HG03103 (cell line): ENCODE results near the gene MVB12B.
"Not testable (repeated sequence)": the region's sequence is repeated elsewhere in the genome, so short reads cannot be mapped to it uniquely, and the experiment has no call there.

Experiments used
- ATAC-seq: cut with Tn5 transposase; IDR thresholded peaks from one replicate; pipeline ENCODE4 v1.9.1; 2021; ENCODE audit warnings: low read depth; ENCODE audit not compliant: unreplicated experiment

Gene MVB12B

DNA sequence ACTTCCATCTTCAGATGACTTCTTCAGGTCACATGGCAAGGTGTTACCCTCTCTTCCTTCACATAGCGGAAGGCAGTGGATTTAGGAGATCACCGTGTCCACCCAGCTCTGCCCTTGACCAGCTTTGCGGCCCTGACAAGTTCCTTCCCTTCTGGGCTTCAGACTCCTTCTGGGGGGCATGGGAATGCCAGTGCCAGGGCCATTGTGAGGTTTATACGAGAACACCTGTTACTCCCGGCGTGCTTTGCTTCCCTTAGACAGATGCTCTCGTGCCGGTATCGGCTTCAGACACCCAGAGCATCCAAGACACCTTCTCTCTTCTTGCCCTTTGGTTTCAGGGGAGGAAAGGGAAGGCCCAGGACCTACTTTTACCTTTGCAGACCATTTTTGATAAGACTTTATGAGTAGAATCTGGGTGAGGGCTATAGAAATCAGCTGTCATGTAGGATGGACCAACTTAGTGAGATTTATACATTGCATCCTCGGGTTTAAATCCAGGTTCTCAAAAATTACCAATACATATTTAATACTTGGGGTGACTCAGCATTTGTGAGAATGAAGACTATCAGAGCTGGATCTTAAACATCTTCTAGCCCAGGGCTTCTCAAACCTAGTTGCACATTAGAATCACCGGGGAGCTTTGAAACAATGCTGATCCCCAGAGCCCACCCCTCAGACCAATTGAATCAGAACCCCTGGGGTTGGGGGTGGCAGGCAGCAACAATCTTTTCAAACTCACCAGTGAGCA is 138.2 kb downstream of the MVB12B start:
- no peak for ATAC-seq

DNA sequence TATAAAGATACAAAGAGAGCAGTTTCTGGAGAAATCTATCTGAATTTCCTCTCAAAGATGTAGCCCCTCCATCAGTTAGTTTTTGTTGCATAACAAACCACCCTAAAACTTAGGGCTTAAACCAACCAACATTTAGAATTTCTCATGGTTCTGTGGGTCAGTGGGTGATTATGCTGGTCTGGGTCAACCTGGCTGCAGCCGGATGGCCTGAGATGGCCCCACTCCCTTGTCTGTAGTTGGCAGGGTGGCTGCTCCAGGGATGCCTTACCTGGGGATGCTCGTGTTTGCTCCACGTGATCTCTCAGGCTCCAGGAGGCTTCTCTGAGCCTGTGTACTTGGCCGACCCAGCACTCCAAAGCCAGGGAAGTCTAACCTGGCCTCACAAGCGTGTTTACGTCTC is 139.3 kb downstream of the MVB12B start:
- ATAC-seq = no peak

DNA sequence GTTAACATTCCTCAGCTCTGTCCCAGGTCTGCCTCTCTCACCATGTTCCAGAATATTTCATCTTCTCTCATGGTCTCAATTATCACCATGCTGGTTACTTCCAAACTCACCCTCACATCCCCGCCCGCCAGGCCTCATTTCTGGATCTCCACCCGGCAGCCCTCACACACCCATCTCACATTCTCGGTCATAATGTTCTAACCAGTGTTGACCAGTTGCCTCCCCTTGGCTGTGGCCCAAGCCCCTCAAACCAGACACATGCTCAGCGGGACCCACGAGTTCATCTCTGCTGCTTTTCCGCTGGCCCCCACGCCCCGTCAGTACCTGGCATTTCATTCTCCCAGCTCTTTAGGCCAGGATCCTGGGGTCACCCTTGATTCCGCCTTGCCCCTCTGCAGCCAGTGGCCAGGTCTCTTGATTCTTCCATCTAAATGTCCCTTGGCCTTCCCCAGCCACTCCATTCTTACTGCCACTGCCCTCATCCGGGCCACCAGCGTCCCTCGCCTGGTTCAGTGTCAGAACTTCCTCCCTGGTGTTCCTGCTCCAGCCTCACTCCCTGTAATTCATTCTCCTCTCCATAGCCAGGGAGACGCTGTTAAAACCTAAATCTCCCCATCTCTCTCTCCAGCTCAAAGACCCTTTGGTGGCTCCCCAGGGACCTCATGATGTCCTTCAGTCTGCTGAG is 141.7 kb downstream of the MVB12B start:
- no peak for ATAC-seq

DNA sequence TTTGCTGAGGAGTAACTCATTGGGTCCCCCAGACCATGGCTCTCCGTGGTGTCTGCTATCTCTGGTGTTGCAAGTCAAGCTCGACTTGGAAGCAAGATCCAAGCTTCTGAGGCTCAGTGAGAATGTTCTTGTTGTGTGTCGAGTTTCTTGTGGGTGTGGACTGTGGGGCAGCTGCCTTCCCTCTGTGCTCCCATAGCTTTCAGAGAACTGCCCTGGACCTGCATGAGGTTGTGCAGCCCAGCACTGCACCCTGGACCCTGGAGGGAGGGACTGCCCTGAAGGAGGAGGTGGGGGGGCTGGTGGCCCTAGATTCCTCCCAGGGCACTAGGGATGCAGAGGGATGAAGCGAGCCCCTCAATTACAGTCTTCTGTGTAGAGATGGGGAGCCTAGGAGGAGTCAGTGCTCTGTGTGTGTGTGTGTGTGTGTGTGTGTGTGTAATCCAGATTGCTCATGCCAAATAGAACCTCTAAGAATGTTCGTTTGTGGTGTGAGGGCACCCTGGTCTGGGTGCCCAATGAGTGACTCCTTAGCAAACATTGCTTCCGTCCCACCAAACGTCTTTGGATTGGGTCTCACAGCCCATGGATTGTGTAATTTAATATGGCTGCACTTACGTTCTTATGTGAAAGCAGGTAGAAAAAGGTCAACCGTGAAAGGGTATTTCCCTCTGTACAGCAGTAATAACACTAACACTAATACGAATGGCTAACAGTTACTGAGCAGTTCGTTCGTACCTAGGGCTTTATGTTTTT is 143.8 kb downstream of the MVB12B start:
- no peak for ATAC-seq

DNA sequence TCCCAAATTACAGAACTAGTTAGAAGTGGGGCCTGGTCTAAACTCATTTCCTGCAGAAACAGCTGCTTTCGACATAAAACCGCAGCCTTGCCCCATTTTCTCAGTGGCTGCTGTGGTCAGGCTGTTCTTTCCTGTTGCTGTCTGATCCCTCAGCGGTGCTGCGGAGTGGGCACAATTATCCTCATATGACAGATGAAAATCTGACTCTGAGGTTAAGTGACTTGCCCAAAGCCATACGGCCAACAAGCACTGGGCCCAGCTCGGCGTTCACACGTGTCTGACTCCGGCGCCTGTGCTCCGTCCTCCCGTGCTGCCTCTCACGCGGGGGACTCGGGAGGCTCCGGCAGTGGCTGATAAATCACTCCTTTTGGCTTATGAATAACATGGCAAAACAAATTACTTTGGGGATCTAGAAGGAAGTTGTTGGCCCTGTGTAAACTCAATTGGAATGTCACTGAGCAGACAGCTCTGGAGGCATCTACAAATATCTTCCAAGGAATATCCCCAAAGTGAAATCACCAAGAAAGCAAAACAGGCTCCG is 144.5 kb downstream of the MVB12B start:
- ATAC-seq = no peak

DNA sequence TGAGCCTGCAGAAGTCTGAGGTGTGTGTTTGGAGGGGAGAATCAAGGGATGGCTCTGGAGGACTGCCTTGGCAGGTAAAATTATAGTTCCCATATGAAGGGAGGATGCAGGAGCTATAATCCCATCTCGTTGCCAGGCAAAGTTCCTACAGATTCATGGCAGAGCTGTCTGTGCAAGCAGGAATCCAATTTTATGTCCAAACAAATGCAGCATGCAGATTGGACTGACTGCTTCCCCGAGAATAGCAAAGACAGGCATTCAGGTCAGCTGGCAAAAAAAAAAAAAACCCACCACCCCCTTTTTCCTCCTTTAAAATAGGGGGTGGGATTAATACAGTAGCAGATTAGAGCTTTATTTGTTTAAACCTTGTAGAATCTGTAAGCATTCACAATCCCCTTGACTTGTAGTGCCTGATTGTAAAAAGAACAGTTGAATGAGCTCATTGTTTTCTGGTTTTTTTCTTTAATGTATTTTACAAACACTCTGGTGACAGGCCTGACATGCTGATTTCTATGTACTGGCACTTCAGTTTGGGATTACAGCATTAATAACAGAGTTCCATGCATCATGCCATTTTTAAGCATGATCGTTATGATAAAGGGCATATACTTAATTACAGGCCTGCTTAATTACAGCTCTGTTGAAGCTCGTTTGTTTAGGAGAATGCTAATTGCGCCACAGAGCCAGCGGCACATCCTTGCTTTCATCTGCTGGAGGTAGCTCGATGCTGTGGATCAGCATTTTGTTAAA is 145.7 kb downstream of the MVB12B start:
- no peak for ATAC-seq

DNA sequence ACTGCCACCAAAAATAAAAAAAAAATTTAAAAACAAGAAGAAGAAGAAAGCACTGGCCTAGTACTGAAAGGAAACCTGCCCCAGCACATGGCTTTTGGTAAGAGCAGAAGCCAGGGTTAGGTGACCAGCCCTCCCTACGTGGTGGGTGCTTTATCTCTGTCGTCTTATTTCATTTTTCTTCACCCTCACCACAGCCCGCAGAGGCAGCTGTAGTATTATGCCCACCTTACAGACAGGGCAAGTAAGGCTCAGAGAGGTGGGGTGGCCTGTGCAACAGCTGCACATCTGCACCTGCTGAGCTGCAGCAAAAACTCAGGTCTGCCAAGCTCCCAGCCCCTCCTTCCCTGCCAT is 146.3 kb downstream of the MVB12B start:
- no peak for ATAC-seq

DNA sequence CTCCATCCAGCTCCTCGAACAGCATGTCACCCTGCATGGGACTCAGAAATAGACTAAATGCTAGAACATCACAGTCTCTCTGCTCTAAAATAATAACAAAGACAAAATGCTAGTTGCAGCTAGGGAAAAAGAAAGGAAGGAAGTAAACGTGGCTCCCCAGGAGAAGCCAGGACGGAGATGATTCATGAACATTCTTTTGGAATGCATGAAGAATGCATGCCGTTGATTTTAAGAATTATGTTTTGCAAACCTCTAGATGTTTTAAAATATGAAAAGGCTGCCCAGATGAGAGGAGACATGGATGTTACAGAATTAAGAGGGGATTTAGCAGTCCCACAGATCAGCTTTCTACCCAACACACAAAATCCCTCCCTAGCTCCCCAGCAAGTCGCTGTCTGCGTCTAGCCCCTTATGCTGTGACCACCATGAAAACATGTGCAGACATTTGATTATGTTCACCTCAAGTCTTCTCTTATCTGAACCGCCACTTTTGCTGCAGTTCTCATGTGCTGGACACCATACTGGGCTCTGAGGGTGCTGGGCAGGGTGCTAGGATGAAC is 147.7 kb downstream of the MVB12B start:
- ATAC-seq = no peak

DNA sequence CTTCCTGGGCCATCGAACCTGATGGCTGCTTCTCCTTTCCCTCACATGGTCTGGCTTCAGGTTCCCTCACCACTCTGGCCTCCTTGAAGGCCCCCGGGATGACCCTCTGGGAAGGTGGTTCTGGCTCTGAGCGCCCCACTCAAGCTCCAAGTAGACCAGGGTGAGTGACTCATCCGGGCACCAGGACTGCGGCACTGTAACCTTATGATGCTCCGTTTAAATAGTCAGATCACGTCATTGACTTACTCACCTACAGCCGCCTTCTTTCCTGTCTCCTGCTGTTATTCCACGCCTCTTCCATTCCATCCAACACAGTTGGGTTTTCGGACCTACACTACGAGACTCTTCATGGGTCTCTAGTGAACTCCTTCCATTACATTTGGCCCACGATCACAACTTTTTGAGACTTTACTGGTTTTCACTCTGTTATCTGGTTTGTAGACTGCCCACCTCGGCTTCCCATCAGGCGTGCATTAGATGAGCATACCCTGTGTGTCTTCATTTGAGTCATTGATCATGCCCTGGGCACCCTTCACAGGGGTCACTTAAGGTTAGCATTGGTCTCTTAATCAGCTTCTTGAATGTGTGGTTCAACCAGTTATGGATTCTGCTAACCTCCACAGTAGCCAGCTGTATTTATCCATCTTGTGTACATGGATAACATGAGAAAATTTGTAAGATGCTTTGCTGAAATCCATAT is 148.3 kb downstream of the MVB12B start:
- ATAC-seq = no peak

DNA sequence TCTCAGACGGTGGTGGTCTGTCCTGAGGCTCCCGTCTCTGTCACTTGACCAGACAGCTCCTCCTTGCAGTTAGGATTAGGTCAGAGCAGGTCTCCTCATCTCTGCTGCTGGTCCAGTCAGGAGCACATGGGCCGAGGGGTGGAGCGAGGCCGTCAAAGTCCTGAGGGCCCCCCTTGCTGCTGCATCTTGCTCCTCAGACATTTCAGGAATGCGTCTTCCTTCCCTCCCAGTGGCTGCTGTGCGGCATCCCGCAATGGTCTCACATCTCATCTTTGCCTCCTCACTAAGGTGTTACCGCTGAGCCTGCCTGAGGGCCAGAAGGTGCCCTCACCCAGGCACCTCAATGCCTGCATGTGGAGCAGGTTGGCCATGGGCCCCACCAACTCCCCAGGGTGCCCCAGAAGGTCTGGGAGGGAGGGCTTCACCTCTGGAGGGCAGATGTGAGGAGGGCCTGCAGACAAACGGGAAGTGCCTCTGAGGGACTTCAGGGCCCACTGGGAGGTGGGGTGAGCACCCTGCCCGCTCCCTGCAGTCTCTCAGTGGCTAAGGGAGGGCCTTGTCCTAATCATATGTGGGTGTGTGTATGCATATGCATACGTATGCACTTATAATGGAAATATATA is 149.4 kb downstream of the MVB12B start:
- ATAC-seq = no peak

DNA sequence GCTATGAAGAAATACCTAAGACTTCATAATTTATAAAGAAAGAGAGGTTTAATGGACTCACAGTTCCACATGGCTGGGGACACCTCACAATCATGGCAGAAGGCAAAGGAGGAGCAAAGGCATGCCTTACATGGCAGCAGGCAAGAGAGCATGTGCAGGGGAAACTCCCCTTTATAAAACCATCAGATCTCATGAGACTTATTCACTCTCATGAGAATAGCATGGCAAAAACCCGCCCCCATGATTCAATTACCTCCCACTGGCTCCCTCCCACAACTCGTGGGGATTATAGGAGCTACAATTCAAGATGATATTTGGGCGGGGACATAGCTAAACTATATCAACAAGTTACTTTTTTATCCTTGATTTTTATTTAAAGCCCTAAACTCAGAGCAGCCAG is 150.8 kb downstream of the MVB12B start:
- ATAC-seq = not testable (repeated sequence)

DNA sequence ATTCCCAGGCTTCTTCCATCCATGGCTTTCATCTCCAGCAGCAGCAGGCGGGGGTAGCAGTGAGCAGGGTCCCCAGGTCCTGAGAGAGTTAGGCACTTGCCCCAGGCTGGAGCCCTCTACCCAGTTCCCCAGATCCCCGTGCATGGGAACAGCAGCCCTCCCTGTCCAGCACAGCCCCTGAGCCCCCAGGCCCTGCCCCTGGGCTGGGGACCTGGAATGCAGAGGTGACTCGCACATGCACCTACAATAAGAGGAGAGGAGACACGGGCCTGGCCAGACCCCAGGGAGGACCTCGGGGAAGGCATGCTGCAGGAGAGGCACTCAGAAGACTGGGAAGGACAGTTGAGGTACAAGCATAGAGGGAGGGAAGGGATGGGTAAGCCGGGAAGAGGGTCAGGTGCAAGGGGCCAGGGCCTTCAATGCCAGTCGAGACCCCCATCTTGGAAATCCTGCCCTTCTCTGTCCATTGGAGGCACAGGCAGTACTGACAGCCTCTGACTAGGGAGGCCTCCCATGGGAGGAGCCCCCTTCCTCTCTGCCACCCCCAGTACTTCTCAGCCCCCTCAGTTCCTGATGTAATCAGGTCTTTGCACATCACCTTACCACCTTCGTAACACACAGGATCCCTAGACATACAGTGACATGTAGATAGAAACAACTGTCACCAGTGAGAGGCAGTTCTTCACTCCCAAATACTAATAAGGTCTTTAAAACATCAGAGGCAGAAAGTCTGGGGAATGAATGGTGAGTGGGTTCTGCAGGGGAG is 151.8 kb downstream of the MVB12B start:
- no peak for ATAC-seq

DNA sequence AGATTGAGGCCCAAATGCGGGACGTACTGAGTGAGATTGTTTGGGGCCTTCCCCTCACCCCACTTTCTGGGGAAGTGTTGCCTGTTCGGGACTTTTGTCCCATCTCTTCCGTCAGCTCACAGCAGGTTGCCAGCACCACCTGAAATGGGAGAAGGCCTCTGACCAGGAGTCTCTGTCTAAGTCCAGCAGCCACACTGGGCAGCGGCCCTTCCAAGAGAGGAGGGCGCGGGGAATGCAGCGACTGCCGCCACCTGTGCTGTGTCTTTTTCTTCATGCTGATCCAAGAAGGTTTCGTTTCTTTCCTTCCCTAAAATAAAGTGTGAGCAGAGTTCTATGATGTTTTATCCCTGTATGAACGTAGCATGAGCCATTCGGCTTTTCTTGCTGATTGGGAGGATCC is 152.9 kb downstream of the MVB12B start:
- ATAC-seq = no peak

DNA sequence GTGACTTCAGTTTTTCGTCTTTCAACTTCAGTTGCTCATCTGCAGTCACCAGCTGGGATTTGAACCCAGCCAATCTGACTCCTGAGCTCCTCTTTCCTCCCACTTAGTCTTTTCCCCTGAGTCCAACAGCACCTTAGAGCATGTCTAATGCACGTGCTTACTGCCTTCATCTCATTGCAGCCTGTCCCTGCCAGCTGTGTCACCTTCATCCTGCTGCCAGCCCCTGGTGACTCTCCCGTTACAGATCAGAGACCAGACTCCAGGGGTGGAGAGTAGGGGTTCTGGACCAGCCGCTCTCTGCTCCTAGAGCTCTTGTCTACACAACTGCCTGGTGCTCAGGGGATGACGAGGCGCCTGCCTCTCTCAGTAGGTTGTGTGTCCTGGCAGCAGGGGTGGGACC is 154.2 kb downstream of the MVB12B start:
- ATAC-seq = no peak

DNA sequence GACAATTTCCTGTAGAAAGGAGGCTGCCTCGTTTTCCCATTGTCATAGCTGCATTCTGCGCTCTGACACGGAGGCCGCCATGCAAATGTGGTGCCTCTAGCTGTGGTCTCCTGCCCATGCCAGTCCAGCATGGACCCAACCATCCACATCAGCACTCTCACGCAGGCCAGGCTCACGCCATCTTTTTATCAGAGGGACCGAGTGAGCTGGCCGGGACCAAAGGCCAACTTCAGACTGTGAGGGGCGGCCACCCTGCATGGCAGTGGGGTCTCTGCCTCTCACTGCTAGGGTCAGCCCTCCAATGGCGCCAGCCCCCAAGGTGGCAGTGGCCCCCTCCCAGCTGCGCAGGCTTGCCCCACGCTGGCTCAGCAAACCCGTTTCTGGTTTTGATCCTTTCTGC is 155.2 kb downstream of the MVB12B start:
- ATAC-seq = no peak

DNA sequence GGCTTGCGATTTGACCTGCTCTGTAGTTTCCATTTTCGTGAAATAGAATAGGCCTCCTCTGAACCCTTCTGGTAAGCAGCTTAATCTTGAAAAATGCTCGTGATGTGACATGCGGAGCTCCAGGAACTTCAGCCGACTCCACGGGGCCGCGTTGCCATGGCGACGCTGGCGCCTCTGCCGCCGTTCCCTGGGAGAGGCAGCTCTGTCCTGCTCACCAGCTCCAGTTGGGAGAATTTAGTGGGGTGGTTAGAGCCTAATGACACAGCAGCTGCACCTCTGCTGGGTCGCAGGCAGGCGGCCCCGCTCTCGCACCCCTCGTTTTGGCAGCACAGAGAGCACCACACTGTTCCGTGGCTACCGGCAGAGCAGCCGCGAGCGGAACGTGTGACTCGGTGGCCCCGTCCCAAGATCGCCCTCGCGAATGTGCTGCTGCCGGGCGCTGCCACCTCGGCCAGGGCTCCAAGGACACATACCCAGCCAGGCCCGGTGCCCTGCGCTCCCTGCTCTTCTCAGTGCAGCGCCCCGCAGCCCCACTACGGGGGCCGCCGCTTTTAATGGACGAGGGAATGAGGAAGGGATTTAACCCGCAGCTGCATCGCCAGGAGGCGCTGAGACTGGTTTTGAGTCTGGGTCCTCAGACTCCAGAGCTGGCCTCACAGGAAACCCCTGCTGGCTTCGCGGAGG is 155.9 kb downstream of the MVB12B start:
- ATAC-seq = no peak

DNA sequence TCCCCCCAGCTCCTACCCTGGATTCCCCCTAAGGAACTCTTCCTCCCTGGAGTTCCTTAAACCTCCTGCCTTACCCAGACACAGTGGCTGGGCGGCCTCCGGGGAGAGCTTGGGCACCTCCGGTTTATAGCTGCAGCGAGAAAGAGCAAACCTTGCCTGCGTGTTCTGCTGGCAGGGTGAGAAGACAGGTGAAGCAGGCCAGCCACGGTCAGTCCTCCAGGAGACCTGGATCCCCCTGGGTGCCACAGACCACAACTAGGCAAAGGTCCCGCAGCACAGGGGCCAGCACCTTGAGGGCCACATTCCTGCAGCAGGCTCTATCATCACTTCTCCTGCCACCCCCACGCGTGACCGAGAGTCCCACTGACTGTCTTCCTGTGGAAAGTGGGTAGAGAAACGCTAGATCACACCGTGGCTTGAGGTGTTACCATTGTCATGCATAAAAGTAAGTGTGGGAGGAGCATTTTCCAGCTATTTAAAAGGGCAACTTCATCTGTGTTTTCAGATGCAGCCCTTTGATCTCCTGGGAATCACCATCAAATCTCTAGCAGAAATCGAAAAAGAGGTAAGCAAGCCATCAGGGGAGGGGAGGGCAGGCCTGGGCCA is 156.9 kb downstream of the MVB12B start:
- no peak for ATAC-seq

DNA sequence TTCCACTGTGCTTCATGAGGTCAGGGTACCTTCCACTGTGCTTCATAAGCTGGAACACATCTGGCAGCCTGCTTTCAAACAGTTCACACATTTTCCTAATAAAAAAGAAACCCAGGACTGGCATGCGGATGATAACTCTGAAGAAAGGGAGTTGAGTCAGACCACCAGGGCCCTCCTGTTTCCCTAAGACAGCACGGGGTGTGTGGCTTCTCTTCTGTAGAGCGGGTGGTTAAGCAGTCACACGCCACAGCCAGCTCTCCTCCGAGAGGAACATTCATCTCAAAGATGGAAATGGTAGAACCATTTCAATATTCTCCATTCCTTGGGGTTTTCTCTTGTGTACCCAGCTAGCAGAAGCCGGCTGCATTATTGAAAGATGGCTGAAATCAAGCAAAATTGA is 159.0 kb downstream of the MVB12B start:
- ATAC-seq = no peak
